GM12873 (cell line): ENCODE data around the gene IQSEC3.

Source experiments
- TF ChIP-seq, protein P1 (sequence below): IDR thresholded peaks from 2 replicates; pipeline ENCODE4 v1.5.1; 2012; ENCODE audit warnings: low read depth, mild to moderate bottlenecking, moderate library complexity, low read length, control low read depth; ENCODE audit not compliant: insufficient read depth; ENCODE audit errors: missing control alignments

Gene IQSEC3

DNA sequence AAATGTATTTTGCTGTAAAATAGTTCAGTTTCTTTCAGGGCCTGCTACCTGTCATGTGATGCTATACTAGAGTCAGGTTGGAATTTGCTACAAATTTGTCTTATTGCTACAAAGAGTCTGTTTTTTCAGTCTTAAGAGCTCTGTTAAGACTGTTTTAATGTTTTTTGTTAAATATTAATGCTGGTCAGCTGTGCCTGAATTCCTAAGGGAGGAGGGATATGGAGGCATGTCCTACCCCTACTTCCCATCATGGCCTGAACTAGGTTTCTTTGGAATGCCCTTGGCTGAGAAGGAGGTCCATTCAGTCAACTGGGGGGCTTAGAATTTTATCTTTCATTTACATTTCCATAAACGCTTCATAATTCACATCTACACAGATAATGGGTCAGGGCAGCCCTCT lies 30.0 kb downstream of the IQSEC3 start:
- TF ChIP-seq, protein P1, sequence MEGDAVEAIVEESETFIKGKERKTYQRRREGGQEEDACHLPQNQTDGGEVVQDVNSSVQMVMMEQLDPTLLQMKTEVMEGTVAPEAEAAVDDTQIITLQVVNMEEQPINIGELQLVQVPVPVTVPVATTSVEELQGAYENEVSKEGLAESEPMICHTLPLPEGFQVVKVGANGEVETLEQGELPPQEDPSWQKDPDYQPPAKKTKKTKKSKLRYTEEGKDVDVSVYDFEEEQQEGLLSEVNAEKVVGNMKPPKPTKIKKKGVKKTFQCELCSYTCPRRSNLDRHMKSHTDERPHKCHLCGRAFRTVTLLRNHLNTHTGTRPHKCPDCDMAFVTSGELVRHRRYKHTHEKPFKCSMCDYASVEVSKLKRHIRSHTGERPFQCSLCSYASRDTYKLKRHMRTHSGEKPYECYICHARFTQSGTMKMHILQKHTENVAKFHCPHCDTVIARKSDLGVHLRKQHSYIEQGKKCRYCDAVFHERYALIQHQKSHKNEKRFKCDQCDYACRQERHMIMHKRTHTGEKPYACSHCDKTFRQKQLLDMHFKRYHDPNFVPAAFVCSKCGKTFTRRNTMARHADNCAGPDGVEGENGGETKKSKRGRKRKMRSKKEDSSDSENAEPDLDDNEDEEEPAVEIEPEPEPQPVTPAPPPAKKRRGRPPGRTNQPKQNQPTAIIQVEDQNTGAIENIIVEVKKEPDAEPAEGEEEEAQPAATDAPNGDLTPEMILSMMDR, result no peak

- TF ChIP-seq, protein P1, result no peak
Observed at GRCh38 chr12:98924-99352, 32.4 kb downstream of the IQSEC3 start.

DNA sequence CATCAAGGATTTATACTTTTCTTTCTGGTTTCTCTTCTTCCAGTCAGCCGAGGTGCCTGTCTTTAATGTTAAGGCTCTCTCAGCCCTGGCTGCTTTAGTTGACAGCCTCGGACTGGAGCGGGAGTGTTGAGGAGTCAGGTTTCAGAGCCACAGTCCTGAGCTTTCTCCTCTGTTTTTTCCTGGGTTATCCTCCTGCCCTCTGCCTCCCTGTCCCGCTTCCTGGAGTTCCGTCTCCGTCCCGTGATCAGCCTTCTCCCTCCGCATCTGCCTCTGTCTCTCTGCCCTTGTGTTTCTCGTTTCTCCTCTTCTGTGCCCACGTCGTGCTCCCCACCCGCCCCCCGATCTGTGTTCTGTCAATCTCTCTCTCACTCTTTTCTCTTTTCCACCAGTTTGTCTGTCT lies 33.0 kb downstream of the IQSEC3 start:
- TF ChIP-seq, protein P1, result no peak

- TF ChIP-seq, protein P1, result no peak
Observed at GRCh38 chr12:101969-102878, 35.7 kb downstream of the IQSEC3 start.

- TF ChIP-seq, protein P1, result no peak
Observed at GRCh38 chr12:102879-103168, 36.3 kb downstream of the IQSEC3 start.

DNA sequence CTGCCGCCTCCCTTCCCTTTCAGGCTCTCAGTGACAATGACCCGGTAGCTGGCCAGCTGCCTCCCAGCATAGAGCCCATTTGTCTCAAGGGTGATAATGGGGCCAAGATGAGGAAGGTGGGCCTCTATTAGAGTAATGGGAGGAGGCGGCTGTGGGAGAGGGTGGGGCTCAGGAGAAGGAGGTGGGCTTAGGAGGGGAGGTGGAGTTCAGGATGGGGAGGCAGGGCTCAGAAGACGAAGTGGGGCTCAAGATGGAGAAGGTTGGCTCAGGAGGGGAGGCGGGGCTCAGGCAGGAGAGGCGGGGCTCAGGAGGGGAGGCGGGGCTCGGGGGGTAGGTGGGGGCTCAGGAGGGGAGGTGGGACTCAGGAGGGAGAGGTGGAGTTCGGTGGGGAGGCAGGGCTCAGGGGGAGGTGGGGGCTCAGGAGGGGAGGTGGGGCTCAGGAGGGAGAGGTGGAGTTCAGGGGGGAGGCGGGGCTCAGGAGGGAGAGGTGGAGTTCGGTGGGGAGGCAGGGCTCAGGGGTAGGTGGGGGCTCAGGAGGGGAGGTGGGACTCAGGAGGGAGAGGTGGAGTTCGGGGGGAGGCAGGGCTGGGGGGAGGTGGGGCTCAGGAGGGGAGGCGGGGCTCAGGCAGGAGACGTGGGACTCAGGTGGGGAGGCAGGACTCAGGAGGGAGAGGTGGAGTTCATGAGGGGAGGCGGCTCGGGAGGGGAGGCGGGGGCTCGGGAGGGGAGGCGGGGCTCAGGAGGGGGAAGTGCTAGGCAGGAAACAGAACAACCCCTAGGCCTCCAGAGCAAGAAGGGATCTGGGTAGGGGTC lies 36.8 kb downstream of the IQSEC3 start:
- TF ChIP-seq, protein P1, result no peak

DNA sequence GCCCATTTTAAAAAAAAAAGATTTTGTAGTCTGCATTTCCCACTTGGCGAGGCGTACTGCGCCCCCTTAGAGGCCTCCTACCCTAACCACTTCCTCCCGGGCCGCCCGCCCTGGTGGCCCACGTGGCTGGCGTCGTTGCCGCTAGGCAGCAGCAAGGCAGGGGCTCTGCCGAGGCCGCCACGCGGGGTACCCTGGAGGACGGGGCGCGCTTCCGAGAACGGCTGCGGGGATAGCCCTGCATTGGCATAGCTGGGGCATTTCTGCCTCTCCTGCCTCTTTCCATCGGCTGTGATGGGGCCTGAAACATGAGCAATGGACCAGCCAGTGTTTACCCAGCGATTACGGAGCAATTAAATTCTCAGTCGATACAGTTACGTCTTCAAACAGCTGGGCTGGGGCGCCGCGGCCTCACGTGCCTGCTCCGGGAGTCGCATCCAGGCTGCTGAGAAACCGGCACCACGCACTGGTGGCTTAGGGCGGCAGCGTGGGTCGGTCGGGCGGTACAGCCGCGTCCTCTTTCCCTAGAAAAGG lies 38.0 kb downstream of the IQSEC3 start:
- TF ChIP-seq, protein P1, result no peak
